GM21786 (cell line): ENCODE data around the gene VPS13D.
"Not testable (repeated sequence)": the region's sequence is repeated elsewhere in the genome, so short reads cannot be mapped to it uniquely, and the experiment has no call there.

Source experiments
- ATAC-seq: cut with Tn5 transposase; IDR thresholded peaks from one replicate; pipeline ENCODE4 v1.9.1; 2021; ENCODE audit not compliant: unreplicated experiment

VPS13D gene

DNA sequence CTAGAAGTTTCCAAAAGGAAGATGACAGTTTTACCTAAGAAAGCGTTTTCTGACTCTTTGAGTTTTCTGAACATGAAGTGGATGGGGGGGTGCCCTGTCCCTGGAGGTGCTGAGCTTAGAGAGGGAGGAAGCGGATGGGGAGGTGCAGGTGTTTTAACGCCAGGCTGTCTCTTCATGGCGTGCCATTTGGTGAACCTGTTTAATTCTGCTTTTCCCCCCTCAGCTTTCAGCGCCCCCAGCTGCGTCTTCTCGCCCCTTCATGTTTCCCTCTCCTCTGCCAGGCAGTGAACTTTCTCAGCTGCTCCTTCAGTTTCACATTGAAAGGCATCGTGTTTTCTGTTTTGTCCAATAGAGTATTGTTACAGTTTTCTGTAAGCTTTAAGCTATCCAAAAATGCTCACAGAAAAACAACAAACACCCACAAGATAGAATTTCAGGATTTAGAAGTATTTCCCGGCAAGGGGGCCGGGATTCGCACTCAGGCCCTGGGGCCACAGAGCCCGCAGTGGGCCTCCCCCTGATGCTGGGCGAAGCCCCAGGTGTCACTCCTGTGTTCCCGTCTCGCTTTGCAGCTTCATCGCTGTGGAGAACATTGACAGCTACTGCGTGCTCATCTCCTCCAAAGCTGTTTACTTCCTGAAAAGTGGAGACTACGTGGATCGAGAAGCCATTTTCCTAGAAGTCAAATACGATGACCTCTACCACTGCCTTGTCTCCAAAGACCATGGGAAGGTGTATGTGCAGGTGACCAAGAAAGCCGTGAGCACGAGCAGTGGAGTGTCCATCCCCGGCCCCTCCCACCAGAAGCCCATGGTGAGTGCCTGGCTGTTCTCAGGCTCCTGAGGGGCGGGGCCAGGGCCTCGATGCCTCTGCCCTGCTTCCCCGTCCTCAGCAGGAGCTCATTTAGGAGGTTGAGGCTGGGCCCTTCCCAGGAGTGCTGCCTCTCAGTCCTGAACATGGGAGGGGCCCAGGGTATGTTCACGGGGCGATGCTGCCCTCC is 276.8 kb downstream of the VPS13D start:
- ATAC-seq, result no peak

DNA sequence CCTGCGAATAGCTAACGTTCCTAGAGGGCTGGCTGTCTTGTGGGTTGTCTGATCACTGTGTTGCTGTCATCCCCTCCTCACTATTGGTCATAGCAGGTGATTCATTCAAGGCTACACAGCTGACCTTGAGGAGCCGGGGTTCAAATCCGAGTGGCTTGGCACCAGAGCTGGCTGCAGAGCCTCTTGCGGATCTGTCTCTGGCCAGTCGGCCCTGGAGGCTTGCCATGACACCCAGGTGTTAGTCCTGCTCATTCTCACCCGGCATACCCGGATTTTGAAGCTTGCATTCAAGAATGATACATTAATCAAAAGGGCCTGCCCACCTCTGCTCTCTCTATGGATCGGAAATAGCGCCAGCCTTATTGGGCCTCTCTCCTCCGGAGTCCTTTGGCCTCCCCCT is 277.8 kb downstream of the VPS13D start:
- ATAC-seq, result no peak

GRCh38 chr1:12508849-12509248 is 279.0 kb downstream of the VPS13D start:
- ATAC-seq, result no peak

DNA sequence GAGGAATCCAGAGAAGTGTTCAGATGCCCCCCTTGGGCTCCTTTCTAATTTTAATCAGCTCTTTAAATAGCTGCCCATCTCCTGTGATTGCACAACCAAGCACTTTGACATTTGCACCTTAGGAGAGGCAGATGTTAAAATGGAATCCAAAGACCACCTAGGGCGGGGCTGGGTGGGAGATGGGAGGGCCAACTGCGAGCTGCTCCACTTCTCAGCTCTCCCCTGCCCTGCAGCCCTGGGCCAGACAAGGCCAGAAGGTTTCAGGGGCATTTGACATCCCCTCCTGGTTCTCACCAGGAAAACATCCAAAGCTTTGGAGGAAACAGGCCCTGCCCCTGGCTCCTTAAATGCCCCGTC is 281.3 kb downstream of the VPS13D start:
- ATAC-seq, result no peak

GRCh38 chr1:12511516-12512468 is 282.0 kb downstream of the VPS13D start:
- no peak for ATAC-seq

GRCh38 chr1:12513181-12513580 is 283.4 kb downstream of the VPS13D start:
- no peak for ATAC-seq

DNA sequence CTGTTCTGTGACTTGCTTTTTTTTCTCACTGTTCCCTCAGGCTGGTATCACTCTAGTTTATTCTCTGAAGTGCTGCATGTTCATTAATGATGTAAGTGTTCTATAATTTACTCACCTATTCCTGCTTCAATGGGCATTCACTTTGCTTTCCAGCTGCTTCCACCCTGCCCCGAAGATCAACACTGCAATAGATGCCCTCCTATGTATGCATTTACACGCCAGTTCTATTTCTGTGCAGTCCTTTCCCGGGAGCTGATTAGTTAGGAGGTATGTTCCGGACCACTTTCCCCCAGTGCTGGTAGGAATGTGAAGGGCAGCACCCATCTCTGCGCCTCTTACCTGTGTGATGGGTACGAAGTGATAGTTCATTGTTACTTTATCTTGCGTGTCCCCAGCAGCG is 284.8 kb downstream of the VPS13D start:
- ATAC-seq, result no peak

GRCh38 chr1:12515234-12515633 is 285.4 kb downstream of the VPS13D start:
- ATAC-seq, result no peak

DNA sequence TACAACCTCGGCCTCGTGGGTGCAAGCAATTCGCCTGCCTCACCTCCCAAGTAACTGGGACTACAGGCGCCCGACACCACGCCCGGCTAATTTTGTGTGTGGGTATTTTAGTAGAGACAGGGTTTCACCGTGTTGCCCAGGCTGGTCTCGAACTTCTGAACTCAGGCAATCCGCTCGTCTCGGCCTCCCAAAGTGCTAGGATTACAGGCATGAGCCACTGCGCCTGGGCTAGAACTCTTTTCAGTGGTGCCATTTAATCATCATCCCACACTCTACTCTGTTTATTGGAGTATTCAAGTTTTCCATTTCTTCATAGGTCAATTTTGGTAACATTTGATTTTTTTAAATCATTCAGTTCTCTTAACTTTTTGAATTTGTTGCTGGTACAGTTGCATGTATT is 286.9 kb downstream of the VPS13D start:
- ATAC-seq, result no peak

DNA sequence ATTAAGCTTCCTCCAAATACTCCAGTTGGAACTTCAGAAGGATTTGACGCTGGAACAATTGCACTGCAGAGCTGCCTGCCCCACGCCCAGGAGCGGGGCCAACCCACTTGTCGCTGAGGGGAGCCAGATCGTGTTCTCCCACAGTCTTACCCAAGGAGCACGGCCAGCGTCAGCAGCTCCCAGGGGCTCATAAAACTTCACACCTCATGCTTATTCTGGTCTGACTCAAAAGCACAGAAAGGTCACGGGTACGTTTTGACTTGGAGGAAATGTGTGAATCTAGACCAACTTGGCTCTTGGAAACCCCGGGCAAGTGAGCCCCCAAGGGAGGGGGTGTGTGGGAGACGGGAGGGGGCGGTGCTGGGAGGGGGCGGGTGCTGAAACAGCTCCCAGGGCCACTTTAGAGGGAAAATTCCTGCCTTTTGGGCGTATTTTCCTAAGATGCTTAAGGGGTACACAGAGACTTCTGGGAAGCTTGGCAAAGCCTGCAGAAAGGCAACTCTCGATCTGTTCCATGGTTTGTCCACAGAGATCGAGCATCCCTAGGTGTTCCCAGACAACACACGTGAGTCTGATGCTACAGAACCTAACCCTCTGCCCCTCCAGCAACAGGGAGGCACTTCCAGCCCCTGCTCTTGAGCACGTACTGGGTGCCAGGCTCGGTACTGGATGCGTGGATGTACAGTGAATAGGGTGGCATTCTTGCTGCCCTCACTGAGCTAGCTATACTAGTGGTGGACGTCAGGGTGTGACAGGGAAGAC is 289.3 kb downstream of the VPS13D start:
- no peak for ATAC-seq

DNA sequence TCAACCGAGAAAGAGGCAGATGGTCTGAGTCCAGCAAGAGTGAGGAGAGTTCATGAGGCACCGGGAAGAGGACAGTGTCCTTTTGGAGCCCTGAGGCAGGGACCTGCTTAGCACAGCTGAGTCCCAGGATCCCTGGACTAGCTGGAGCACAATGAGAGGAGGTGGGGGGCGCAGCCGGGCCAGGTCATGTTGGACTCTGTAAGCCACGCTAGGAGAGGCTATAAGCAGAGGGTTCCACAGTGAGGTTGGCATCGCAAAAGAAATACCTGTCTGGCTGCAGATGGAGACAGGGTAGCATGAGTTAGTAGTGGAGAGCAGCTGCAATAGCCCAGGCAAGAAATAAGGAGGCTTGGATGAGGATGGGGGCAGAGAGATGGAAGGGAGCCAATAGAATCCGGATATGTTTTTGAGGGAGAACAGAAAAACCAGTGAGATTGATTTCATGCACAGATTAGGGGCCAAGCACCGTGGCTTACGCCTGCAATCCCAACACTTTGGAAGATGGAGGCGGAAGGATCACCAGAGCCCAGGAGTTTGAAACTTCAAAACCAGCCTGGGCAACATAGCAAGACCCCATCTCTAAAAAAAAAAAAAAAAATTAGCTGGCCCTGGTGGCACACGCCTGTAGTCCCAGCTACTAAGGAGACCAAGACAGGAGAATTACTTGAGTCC is 290.0 kb downstream of the VPS13D start:
- no peak for ATAC-seq

- no peak for ATAC-seq
These were observed 291.3 kb downstream of the VPS13D start for GRCh38 chr1:12521096-12521495.

- not testable (repeated sequence) for ATAC-seq
These were observed 292.9 kb downstream of the VPS13D start for GRCh38 chr1:12522780-12523179.

- no peak for ATAC-seq
These were observed 294.4 kb downstream of the VPS13D start for GRCh38 chr1:12524266-12524665.

DNA sequence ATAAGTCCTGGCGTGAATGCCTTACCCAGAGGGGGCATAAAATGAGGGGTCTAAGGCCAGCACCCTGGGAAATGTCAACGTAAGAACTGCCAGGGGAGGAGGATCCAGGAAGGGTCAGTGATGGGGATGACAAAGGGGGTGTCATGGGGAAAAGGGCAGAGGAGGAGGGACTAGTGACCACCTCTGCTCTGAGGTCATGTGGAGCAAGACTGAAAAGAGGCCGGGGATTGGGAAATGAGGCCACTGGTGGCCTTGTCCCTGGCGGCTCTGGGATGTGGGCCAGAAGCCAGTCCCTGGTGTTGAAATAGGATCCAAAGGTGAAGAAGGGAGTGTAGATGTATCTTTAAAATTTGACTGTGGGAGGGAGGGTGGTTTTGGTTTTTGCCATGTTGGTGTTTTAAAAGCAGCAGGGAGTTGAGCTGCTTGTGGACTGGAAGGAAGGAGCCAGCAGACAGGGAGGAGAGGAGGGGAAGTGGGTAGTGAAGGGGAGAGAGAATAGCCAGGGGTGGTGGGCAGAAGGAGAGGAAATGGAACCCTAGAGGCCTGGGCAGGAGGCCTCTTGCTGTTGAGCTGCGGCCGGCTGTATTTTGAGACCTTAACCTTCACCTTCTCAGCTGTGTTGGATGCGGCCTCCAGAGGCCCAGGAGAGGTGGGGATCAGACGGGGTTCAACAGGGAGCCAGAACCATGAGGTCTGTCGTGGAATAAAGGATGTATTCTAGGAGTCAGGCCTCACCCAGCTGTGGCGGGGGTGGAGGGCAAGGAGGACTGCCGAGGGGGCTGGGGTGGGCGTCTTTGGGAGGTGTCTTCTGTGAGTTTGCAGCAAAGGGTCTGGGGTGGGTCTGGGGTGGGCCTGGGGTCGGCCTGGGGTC is 295.7 kb downstream of the VPS13D start:
- ATAC-seq, result no peak

GRCh38 chr1:12527564-12527963 is 297.7 kb downstream of the VPS13D start:
- ATAC-seq, result no peak

DNA sequence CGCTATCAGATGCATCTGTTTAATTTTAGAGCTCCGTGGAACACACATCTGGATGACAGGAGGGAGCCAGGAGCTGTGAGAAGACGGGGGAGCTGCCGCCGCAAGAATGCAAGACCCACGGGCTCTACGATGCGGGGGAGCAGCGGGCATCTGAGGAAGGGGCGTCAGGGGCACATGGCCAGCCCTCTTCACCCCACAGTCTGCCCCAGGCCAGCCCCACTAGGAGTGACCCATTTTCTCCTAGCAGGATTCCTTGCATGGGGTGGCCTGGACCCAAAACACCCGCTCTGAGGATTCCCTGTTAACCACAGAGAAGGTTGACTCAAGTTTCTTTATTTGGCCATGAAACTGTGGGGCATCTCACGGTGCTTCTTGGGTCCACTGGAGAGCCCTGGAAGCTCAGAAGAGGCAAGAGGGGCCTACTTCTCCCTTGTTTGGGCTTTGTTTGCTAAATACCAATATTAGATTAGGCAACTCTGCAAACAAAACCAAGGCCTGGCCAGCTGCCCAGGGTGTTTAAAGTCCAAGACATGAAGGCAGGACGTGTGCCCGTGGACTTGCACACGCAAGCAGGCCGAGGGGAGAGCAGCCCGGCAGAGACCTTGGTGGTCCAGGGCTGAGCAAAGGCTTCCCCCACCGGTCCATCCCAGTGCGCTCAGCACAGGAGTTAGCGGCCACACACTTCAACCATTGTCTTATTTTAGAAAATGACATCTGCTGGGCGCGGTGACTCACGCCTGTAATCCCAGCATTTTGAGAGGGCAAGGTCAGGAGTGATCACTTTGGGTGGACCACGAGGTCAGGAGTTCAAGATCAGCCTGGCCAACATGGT is 298.4 kb downstream of the VPS13D start:
- ATAC-seq, result no peak

DNA sequence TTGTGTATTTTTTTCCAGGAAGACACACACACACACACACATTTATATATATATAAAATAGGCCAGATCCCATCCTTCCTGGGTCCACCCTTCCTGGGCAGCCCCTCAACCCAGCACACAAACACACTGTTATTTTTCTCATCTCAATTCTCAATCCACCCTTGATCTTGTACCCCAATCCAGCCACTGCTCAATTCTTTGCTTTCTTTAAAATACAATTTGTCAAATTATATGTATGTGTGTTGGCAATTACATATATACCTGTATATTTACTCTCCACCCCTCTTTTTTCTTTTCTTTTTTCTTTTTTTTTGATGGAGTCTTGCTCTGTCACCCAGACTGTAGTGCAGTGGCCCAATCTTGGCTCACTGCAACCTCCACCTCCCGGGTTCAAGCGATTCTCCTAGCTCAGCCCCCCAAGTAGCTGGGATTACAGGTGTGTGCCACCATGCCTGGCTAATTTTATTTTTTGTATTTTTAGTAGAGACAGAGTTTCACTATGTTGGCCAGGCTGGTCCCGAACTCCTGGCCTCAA is 299.9 kb downstream of the VPS13D start:
- no peak for ATAC-seq
